ENCODE results near the gene XCR1.

XCR1 gene

GRCh38 chr3:45987368-45988291, 39.7 kb downstream of the XCR1 start:
- H3K4me3 ChIP-seq (ENCODE audit: low read depth, low read length) = no peak overlapping the region
- no peak for DNase-seq (ENCODE audit: low read depth)
- TF ChIP-seq CTCF (IDR thresholded peaks at IDR 0.05; ENCODE audit: low read depth, low read length, missing control alignments) = no peak

- no peak for TF ChIP-seq CTCF (IDR thresholded peaks at IDR 0.05; ENCODE audit: low read depth, low read length, missing control alignments)
- DNase-seq (ENCODE audit: low read depth) = no peak
- H3K4me3 ChIP-seq (ENCODE audit: low read depth, low read length) = no peak overlapping the region
Measured at GRCh38 chr3:45986303-45986982, 40.8 kb downstream of the XCR1 start.

- TF ChIP-seq CTCF (IDR thresholded peaks at IDR 0.05; ENCODE audit: low read depth, low read length, missing control alignments) = no peak
- H3K4me3 ChIP-seq (ENCODE audit: low read depth, low read length) = no peak overlapping the region
- no peak for DNase-seq (ENCODE audit: low read depth)
Measured at GRCh38 chr3:45985532-45986302, 41.6 kb downstream of the XCR1 start.

- no peak overlapping the region for H3K4me3 ChIP-seq (ENCODE audit: low read depth, low read length)
- TF ChIP-seq CTCF (IDR thresholded peaks at IDR 0.05; ENCODE audit: low read depth, low read length, missing control alignments) = no peak
- DNase-seq (ENCODE audit: low read depth) = no peak
Measured at GRCh38 chr3:45984331-45985312, 42.7 kb downstream of the XCR1 start.

- no peak for DNase-seq (ENCODE audit: low read depth)
- TF ChIP-seq CTCF (IDR thresholded peaks at IDR 0.05; ENCODE audit: low read depth, low read length, missing control alignments) = no peak
- no peak overlapping the region for H3K4me3 ChIP-seq (ENCODE audit: low read depth, low read length)
Measured at GRCh38 chr3:45983770-45984169, 43.5 kb downstream of the XCR1 start.
